GM18909 (cell line): ENCODE results near the gene HBG2.
A peak's percentile ranks its signal among the peaks of the same experiment; 100 is the strongest.

Source experiments
- ATAC-seq: cut with Tn5 transposase; IDR thresholded peaks from one replicate; pipeline ENCODE4 v1.9.1; 2021; ENCODE audit warnings: mild to moderate bottlenecking; ENCODE audit not compliant: unreplicated experiment, poor library complexity

Gene HBG2

DNA sequence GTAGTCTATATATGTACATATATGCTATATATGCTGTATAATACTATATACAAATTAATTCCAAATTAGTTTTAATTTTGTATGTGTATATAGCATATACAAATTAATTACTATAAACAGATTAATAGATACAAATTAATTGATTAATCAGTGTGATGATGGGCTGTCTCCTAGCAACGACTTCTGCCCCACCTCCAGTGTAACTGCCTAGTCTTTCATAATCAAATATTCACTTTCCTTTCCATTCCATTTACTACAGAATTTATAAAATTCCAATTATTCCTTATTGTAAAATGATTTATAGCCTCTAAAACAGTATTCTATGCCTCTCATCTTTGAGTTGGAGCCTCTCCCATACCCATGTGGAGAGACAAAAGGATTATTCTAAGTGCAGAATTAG lies 21.3 kb downstream of the HBG2 start:
- ATAC-seq: no peak

DNA sequence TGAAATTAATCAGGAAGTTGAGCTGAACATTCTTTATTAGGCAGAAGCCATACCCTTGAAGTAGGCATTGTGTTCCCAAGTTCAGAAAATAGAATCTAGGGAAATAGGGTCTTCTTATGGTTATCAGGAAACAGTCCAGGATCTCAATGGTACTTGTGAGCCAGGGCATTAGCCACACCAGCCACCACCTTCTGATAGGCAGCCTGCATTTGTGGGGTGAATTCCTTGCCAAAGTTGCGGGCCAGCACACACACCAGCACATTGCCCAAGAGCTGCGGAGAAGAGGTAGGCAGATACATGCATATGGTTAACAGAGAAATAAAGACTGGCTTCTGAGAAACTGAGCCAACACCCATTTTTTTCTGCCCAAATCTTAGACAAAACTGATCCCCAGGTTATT lies 21.8 kb downstream of the HBG2 start:
- ATAC-seq: no peak

GRCh38 chr11:5232176-5232575 lies 22.4 kb downstream of the HBG2 start:
- no peak for ATAC-seq

DNA sequence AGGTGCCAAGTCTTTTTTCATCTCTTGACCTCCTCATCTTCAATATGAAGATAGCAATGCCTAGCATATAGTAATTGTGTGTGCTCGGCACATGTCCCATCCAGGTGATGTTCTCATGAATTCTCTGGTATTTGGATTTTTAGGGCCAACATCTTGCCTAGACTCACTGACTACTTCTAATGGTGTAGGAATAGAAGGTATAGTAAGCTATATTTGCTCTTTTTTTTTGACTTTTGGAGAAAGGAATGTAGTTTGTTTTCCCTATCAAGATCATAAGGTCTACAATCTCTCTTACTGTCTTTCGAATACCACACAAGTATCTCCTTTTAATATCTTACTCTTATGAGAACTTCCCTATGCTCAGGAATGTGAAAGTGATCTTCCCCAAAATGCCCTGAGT lies 23.5 kb downstream of the HBG2 start:
- no peak for ATAC-seq

GRCh38 chr11:5230266-5230665 lies 24.3 kb downstream of the HBG2 start:
- ATAC-seq: no peak

DNA sequence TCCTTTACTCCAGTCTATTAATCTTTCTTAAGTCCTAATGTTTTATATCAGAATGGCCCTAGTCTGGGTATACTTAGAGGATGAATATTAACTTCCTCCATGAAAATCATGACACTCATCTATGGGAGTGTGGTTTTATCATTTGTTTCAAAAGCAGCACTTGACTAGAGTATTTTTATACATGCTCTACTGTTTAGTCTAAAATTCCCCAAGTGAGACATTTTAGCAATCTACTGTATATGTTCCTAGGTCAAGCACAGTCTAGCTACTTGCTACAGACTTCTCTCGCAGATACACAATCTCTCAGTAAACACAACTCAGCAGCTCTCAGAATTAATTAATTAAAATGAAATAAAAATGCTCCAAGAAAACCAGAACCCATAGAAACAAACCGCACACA lies 24.8 kb downstream of the HBG2 start:
- ATAC-seq: no peak

DNA sequence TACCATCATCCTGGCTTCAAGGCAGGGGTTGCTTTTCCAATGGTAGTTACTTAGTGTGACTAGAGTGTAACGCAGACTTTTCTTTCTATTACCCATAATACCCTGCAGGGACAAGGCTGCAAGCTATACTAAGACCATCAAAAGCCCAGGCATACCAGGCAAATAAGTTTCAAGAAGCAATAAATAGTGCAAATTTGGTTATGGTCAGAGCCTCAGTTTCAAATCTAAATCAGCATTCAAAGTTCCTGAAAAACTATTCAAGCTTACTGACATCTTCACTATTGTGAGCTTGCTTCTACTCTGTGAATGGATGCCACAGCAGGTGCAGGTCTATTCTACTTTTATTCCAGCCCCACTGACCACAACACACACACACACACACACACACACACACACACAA lies 25.2 kb downstream of the HBG2 start:
- no peak for ATAC-seq

DNA sequence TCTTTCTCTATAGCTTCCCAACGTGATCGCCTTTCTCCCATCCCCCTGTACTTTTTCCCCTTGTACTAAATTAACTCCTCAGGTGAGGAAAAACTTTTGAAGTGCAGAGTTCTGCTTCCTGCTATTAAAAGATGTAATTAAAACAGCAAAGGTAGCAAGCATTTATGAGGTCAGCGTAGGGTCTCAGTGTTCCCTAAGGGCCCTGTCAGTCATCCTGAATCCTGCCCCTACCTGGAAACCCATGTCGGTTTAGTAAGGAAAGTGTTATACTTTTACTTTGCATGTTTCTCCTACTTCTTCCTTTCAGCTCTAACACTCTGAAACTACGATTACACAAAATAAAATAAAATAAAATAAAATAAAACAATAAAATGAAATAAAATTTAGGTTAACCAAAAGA lies 26.5 kb downstream of the HBG2 start:
- ATAC-seq: no peak

- no peak for ATAC-seq
Measured at GRCh38 chr11:5227681-5228080, 26.9 kb downstream of the HBG2 start.

DNA sequence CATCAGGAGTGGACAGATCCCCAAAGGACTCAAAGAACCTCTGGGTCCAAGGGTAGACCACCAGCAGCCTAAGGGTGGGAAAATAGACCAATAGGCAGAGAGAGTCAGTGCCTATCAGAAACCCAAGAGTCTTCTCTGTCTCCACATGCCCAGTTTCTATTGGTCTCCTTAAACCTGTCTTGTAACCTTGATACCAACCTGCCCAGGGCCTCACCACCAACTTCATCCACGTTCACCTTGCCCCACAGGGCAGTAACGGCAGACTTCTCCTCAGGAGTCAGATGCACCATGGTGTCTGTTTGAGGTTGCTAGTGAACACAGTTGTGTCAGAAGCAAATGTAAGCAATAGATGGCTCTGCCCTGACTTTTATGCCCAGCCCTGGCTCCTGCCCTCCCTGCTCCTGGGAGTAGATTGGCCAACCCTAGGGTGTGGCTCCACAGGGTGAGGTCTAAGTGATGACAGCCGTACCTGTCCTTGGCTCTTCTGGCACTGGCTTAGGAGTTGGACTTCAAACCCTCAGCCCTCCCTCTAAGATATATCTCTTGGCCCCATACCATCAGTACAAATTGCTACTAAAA lies 27.8 kb downstream of the HBG2 start, which contains the start of gene HBB:
HBB (minus strand) TSS at position 340 of the 579 bp plus-strand sequence; CDS start at position 290, 50 bp downstream.
- no peak for ATAC-seq

- no peak for ATAC-seq
Measured at GRCh38 chr11:5225480-5225871, 29.1 kb downstream of the HBG2 start.

DNA sequence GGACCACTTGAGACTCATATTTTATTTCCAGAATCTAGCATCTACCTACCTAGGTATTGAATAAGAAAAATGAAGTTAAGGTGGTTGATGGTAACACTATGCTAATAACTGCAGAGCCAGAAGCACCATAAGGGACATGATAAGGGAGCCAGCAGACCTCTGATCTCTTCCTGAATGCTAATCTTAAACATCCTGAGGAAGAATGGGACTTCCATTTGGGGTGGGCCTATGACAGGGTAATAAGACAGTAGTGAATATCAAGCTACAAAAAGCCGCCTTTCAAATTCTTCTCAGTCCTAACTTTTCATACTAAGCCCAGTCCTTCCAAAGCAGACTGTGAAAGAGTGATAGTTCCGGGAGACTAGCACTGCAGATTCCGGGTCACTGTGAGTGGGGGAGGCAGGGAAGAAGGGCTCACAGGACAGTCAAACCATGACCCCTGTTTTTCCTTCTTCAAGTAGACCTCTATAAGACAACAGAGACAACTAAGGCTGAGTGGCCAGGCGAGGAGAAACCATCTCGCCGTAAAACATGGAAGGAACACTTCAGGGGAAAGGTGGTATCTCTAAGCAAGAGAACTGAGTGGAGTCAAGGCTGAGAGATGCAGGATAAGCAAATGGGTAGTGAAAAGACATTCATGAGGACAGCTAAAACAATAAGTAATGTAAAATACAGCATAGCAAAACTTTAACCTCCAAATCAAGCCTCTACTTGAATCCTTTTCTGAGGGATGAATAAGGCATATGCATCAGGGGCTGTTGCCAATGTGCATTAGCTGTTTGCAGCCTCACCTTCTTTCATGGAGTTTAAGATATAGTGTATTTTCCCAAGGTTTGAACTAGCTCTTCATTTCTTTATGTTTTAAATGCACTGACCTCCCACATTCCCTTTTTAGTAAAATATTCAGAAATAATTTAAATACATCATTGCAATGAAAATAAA lies 29.8 kb downstream of the HBG2 start:
- ATAC-seq: no peak

DNA sequence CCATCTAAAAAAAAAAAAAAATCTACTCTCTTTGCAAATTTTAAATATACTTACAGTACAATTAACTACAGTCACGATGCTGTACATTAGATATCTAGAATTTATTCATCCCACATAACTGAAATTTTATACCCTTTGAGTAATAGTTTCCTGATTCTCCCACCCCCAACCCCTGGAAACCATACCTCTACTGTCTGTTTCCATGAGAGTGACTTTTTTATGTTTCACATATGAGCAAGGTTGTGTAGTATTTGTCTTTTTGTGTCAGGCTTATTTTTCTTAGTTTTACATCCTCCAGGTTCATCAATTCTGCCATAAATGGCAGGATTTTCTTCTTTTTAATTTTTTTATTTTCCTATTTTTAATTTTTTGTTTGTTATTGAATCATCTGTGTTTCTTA lies 30.9 kb downstream of the HBG2 start:
- no peak for ATAC-seq

- ATAC-seq: no peak
Measured at GRCh38 chr11:5223146-5223545, 31.4 kb downstream of the HBG2 start.

GRCh38 chr11:5210376-5210885 lies 44.1 kb downstream of the HBG2 start:
- ATAC-seq: no peak

DNA sequence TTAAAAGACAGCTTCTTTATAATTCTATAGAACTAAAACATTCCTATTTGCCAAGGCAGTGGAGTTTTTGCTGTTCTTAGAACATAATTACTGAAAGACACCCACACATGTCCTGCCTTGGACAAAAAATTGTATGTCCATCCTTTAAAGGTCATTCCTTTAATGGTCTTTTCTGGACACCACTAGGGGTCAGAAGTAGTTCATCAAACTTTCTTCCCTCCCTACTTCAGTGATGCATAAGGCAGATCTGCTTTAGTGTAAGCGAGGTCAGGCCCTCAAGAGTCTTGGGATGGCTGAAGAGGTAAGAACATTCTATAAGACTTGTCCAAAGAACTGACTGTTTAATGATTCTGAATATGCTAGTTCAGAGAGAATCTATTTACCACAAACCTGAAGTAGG lies 49.8 kb downstream of the HBG2 start:
- peak; percentile 84 for ATAC-seq

- no peak for ATAC-seq
Measured at GRCh38 chr11:5203366-5203765, 51.2 kb downstream of the HBG2 start.
